HepG2 (cell line): Measurements from ENCODE around the gene NEAT1. TPM values are rescaled to one million over a fixed set of nuclear protein-coding genes. Genes with fewer than 3 reads are reported as not detected.

ENCODE experiments used
- DMTF1 ChIP-seq: sonication (generic); formaldehyde crosslinking; IDR thresholded peaks from 2 replicates; pipeline ENCODE4 v1.4.0; 2020; ENCODE audit warnings: mild to moderate bottlenecking, missing genetic modification reagents
- DZIP1 ChIP-seq: sonication (generic); formaldehyde crosslinking; IDR thresholded peaks from 2 replicates; pipeline ENCODE4 v1.5.0; 2020; ENCODE audit warnings: mild to moderate bottlenecking, missing genetic modification reagents
- GATAD2A ChIP-seq: IDR thresholded peaks from 2 replicates; pipeline ENCODE4 v1.6.1; 2016
- IRF1 ChIP-seq: sonication (generic); formaldehyde crosslinking; IDR thresholded peaks from 2 replicates; pipeline ENCODE4 v1.4.0; 2020; ENCODE audit warnings: low read depth, mild to moderate bottlenecking, missing genetic modification reagents
- MXD1 ChIP-seq: sonication (generic); formaldehyde crosslinking; IDR thresholded peaks from 2 replicates; pipeline ENCODE4 v1.4.0; 2020; ENCODE audit warnings: mild to moderate bottlenecking, missing genetic modification reagents
- NFAT5 ChIP-seq: sonication (generic); formaldehyde crosslinking; IDR thresholded peaks from 2 replicates; pipeline ENCODE4 v1.4.0; 2020; ENCODE audit warnings: missing genetic modification reagents
- NFYB ChIP-seq: sonication (generic); formaldehyde crosslinking; IDR thresholded peaks from 2 replicates; pipeline ENCODE4 v1.4.0; 2020; ENCODE audit warnings: missing genetic modification reagents
- POLR2G ChIP-seq: fragments of 200-400 bp; formaldehyde crosslinking; IDR thresholded peaks from 2 replicates; pipeline ENCODE4 v1.6.1; 2018; ENCODE audit warnings: mild to moderate bottlenecking, low read depth, low read length, moderate library complexity
- SALL2 ChIP-seq: sonication (generic); formaldehyde crosslinking; IDR thresholded peaks from 2 replicates; pipeline ENCODE4 v1.8.1; 2023; ENCODE audit warnings: mild to moderate bottlenecking, missing genetic modification reagents, inconsistent platforms
- SATB2 ChIP-seq: sonication (generic); formaldehyde crosslinking; IDR thresholded peaks from 2 replicates; pipeline ENCODE4 v1.5.0; 2020; ENCODE audit warnings: missing genetic modification reagents
- TAF15 ChIP-seq: fragments of 200-400 bp; formaldehyde crosslinking; IDR thresholded peaks from one replicate; pipeline ENCODE4 v1.6.1; 2018; ENCODE audit warnings: mild to moderate bottlenecking, low read depth, low read length; ENCODE audit not compliant: poor library complexity, severe bottlenecking
- THAP7 ChIP-seq: sonication (generic); formaldehyde crosslinking; IDR thresholded peaks from 2 replicates; pipeline ENCODE4 v1.8.1; 2023; ENCODE audit warnings: mild to moderate bottlenecking, missing genetic modification reagents
- ZNF704 ChIP-seq: sonication (generic); formaldehyde crosslinking; IDR thresholded peaks from 2 replicates; pipeline ENCODE4 v1.8.1; 2023; ENCODE audit warnings: mild to moderate bottlenecking, inconsistent platforms, moderate library complexity, missing genetic modification reagents, borderline replicate concordance
- ZNF775 ChIP-seq: sonication (generic); formaldehyde crosslinking; IDR thresholded peaks from 2 replicates; pipeline ENCODE4 v1.4.0; 2020; ENCODE audit warnings: missing genetic modification reagents, mild to moderate bottlenecking, moderate library complexity, borderline replicate concordance
- ZNF891 ChIP-seq: sonication (generic); formaldehyde crosslinking; IDR thresholded peaks from 2 replicates; pipeline ENCODE4 v1.5.0; 2020; ENCODE audit warnings: mild to moderate bottlenecking, missing genetic modification reagents
- polyA plus RNA-seq, 8 experiments: library from polyadenylated mRNA; depleted of rRNA in 3 of 8; stranded (reverse) in 7 of 8; unstranded in 1 of 8; fragments of >200 nt; fragmentation: Illumina TruSeq in 4 of 8; extraction: Trizol in 4 of 8; gene quantifications; 2 replicates each; pipeline versions ENCODE4 v1.2.1 to v1.2.3, GENCODE V29; 2011 to 2016; ENCODE audit warnings: low read depth in 4 of 8, missing spikeins in 1 of 8, mixed read lengths in 1 of 8; ENCODE audit not compliant: insufficient read depth in 1 of 8
- total RNA-seq, 5 experiments: library from RNA; depleted of rRNA; stranded (reverse); fragments of >200 nt; fragmentation: Illumina TruSeq; extraction: Trizol; gene quantifications; 2 replicates each; pipeline ENCODE4 v1.2.3, GENCODE V29; 2016; ENCODE audit warnings: low read depth in 1 of 5

NEAT1 gene
- total and polyA plus RNA-seq, 2 of the 13 experiments (the other 11 are each of a cell fraction or from before 2014, with no cell fraction given): 20.5 to 41.2 TPM

- TF ChIP-seq NFAT5 (CRISPR knock-in tag): peak; percentile 70; the same call in 1 of the 2 replicates
- 0 out of 2 replicates have a peak, but pooled peaks have one; percentile 89 for TF ChIP-seq DZIP1 (CRISPR knock-in tag)
- 0 out of 2 replicates have a peak, but pooled peaks have one; percentile 64 for TF ChIP-seq DMTF1 (CRISPR knock-in tag)
- no peak for TF ChIP-seq NFYB
- TF ChIP-seq THAP7 (CRISPR knock-in tag): 0 out of 2 replicates have a peak, but pooled peaks have one; percentile 2
- peak; percentile 83; the same call in 1 of the 2 replicates for TF ChIP-seq SATB2 (CRISPR knock-in tag)
- peak; percentile 76; the same call in 1 of the 2 replicates for TF ChIP-seq SALL2 (CRISPR knock-in tag)
- 0 out of 2 replicates have a peak, but pooled peaks have one; percentile 70 for TF ChIP-seq ZNF775 (CRISPR knock-in tag)
- peak; percentile 80; the same call in 1 of the 2 replicates for TF ChIP-seq ZNF891 (CRISPR knock-in tag)
- peak; percentile 60; the same call in 1 of the 2 replicates for TF ChIP-seq ZNF704 (CRISPR knock-in tag)
- TF ChIP-seq IRF1 (CRISPR knock-in tag): 0 out of 2 replicates have a peak, but pooled peaks have one; percentile 6
- no peak for TF ChIP-seq GATAD2A (CRISPR knock-in tag)
- TF ChIP-seq TAF15: peak; percentile 53
- peak; percentile 55; the same call in 1 of the 2 replicates for TF ChIP-seq POLR2G
- no peak for TF ChIP-seq MXD1
Measured at GRCh38 chr11:65418431-65418680, 4.2 kb upstream of the NEAT1 start (continued).
